ENCODE data around the gene OR7G3.

The OR7G3 gene

GRCh38 chr19:9126900-9127405 lies at the start of gene OR7G3:
OR7G3 (minus strand) TSS chr19:9126950; CDS start chr19:9126950, 0 bp downstream.
- Histone ChIP-seq H3K9me2 (replicated peaks; ENCODE audit: insufficient read depth, low read length) (no peaks in the 10 kb centered on the region), H3K27me3 (replicated peaks; ENCODE audit: insufficient read depth, low read length) (peaks cover 11% of the 10 kb centered on the region), H3K4me1 (ENCODE audit: low read length) (no peaks in the 10 kb centered on the region), H3K4me3 (ENCODE audit: low read length) (no peak within 1 kb of the TSS), H3K9me3 (replicated peaks; ENCODE audit: insufficient read depth, low read length) (no peaks in the 10 kb centered on the region), H3K27ac (ENCODE audit: low read length) (no peak within 1 kb of the TSS), H4K20me1 (ENCODE audit: insufficient read depth, low read length) (no peaks in the 10 kb centered on the region), H3K4me2 (ENCODE audit: low read depth, low read length) (no peak within 1 kb of the TSS), H3K36me3 (replicated peaks; ENCODE audit: insufficient read depth, low read length) (no peaks in the 10 kb centered on the region), H3K79me2 (ENCODE audit: low read length) (no peaks in the 10 kb centered on the region), H3K9ac (ENCODE audit: low read length) (no peak within 1 kb of the TSS), H3F3A (ENCODE audit: insufficient read depth, low read length) (no peaks in the 10 kb centered on the region), H2AFZ (ENCODE audit: low read length) (no peak within 1 kb of the TSS)
- TF ChIP-seq CTCF (IDR thresholded peaks at IDR 0.05; ENCODE audit: low read length) = no peak
- TF ChIP-seq EZH2phosphoT487 (IDR thresholded peaks at IDR 0.05; ENCODE audit: low read length) = no peak
- no peak for TF ChIP-seq EZH2 (optimal IDR thresholded peaks at IDR 0.05; ENCODE audit: low read depth, low read length)
- no peak for DNase-seq

- H3K9ac ChIP-seq (ENCODE audit: low read length) = no peak overlapping the region
- TF ChIP-seq EZH2 (optimal IDR thresholded peaks at IDR 0.05; ENCODE audit: low read depth, low read length) (no peak), CTCF (IDR thresholded peaks at IDR 0.05; ENCODE audit: low read length) (no peak), EZH2phosphoT487 (IDR thresholded peaks at IDR 0.05; ENCODE audit: low read length) (no peak)
- no peaks in the 10 kb centered on the region for H3K36me3 ChIP-seq (replicated peaks; ENCODE audit: insufficient read depth, low read length)
- H3K4me1 ChIP-seq (ENCODE audit: low read length) = no peaks in the 10 kb centered on the region
- no peaks in the 10 kb centered on the region for H3F3A ChIP-seq (ENCODE audit: insufficient read depth, low read length)
- no peaks in the 10 kb centered on the region for H3K9me2 ChIP-seq (replicated peaks; ENCODE audit: insufficient read depth, low read length)
- H3K79me2 ChIP-seq (ENCODE audit: low read length) = no peaks in the 10 kb centered on the region
- no peak overlapping the region for H3K4me2 ChIP-seq (ENCODE audit: low read depth, low read length)
- H3K4me3 ChIP-seq (ENCODE audit: low read length) = no peak overlapping the region
- H3K27ac ChIP-seq (ENCODE audit: low read length) = no peak overlapping the region
- H3K27me3 ChIP-seq (replicated peaks; ENCODE audit: insufficient read depth, low read length) = no peaks in the 10 kb centered on the region; the same call in 1 of the 2 replicates
- no peak overlapping the region for H2AFZ ChIP-seq (ENCODE audit: low read length)
- DNase-seq = no peak
- no peaks in the 10 kb centered on the region for H4K20me1 ChIP-seq (ENCODE audit: insufficient read depth, low read length)
- no peaks in the 10 kb centered on the region for H3K9me3 ChIP-seq (replicated peaks; ENCODE audit: insufficient read depth, low read length)
Observed at GRCh38 chr19:9175326-9175725, 48.6 kb upstream of the OR7G3 start.

GRCh38 chr19:9171393-9171991 lies 44.7 kb upstream of the OR7G3 start:
- TF ChIP-seq EZH2 (optimal IDR thresholded peaks at IDR 0.05; ENCODE audit: low read depth, low read length) (no peak), CTCF (IDR thresholded peaks at IDR 0.05; ENCODE audit: low read length) (no peak), EZH2phosphoT487 (IDR thresholded peaks at IDR 0.05; ENCODE audit: low read length) (no peak)

More at GRCh38 chr19:9171393-9171991, 44.7 kb upstream of the OR7G3 start:
- Histone ChIP-seq H2AFZ (ENCODE audit: low read length) (no peak overlapping the region), H3K79me2 (ENCODE audit: low read length) (no peaks in the 10 kb centered on the region), H4K20me1 (ENCODE audit: insufficient read depth, low read length) (no peaks in the 10 kb centered on the region), H3K4me1 (ENCODE audit: low read length) (no peaks in the 10 kb centered on the region), H3K9me2 (replicated peaks; ENCODE audit: insufficient read depth, low read length) (no peaks in the 10 kb centered on the region), H3K27ac (ENCODE audit: low read length) (no peak overlapping the region), H3K36me3 (replicated peaks; ENCODE audit: insufficient read depth, low read length) (no peaks in the 10 kb centered on the region), H3K27me3 (replicated peaks; ENCODE audit: insufficient read depth, low read length) (no peaks in the 10 kb centered on the region), H3F3A (ENCODE audit: insufficient read depth, low read length) (no peaks in the 10 kb centered on the region), H3K4me2 (ENCODE audit: low read depth, low read length) (no peak overlapping the region), H3K9me3 (replicated peaks; ENCODE audit: insufficient read depth, low read length) (no peaks in the 10 kb centered on the region), H3K4me3 (ENCODE audit: low read length) (no peak overlapping the region), H3K9ac (ENCODE audit: low read length) (no peak overlapping the region)
- DNase-seq = no peak

Data from MM.1S (cell line).